ENCODE results near the gene STK32C. TPM values are rescaled to one million over a fixed set of nuclear protein-coding genes. Genes with fewer than 3 reads are reported as not detected.
"Not testable (repeated sequence)": the region's sequence is repeated elsewhere in the genome, so short reads cannot be mapped to it uniquely, and the experiment has no call there.

The STK32C gene
- polyA plus RNA-seq, 4 donors: 11.2 to 17.3 (median 14.6) TPM

GRCh38 chr10:132320654-132321469 lies 13.1 kb upstream of the STK32C start:
- no peak for DNase-seq (ENCODE audit: low read depth in 4 of 4, low spot score in 2 of 4)

- no peak for DNase-seq (ENCODE audit: low read depth in 4 of 4, low spot score in 2 of 4)
Measured at GRCh38 chr10:132319853-132320653, 12.3 kb upstream of the STK32C start.

- DNase-seq (ENCODE audit: low read depth in 4 of 4, low spot score in 2 of 4): not testable (repeated sequence)
Measured at GRCh38 chr10:132317477-132317876, 9.7 kb upstream of the STK32C start.

- no peak for DNase-seq (ENCODE audit: low read depth in 4 of 4, low spot score in 2 of 4)
Measured at GRCh38 chr10:132316133-132316532, 8.4 kb upstream of the STK32C start.

GRCh38 chr10:132314881-132315280 lies 7.1 kb upstream of the STK32C start:
- not testable (repeated sequence) for DNase-seq (ENCODE audit: low read depth in 4 of 4, low spot score in 2 of 4)

- no peak for DNase-seq (ENCODE audit: low read depth in 4 of 4, low spot score in 2 of 4)
Measured at GRCh38 chr10:132314336-132314735, 6.6 kb upstream of the STK32C start.

GRCh38 chr10:132313865-132314264 lies 6.1 kb upstream of the STK32C start:
- DNase-seq (ENCODE audit: low read depth in 4 of 4, low spot score in 2 of 4): no peak

GRCh38 chr10:132313305-132313704 lies 5.6 kb upstream of the STK32C start:
- DNase-seq (ENCODE audit: low read depth in 4 of 4, low spot score in 2 of 4): no peak

GRCh38 chr10:132311338-132311939 lies 3.7 kb upstream of the STK32C start:
- DNase-seq (ENCODE audit: low read depth in 4 of 4, low spot score in 2 of 4): no peak

GRCh38 chr10:132310701-132311337 lies 3.1 kb upstream of the STK32C start:
- DNase-seq (ENCODE audit: low read depth in 4 of 4, low spot score in 2 of 4): no peak

GRCh38 chr10:132309879-132310591 lies 2.3 kb upstream of the STK32C start:
- no peak for DNase-seq (ENCODE audit: low read depth in 4 of 4, low spot score in 2 of 4)

GRCh38 chr10:132309471-132309865 lies 1.7 kb upstream of the STK32C start:
- DNase-seq (ENCODE audit: low read depth in 4 of 4, low spot score in 2 of 4): no peak

- no peak for DNase-seq (ENCODE audit: low read depth in 4 of 4, low spot score in 2 of 4)
Measured at GRCh38 chr10:132308587-132309470, 1.1 kb upstream of the STK32C start.

- no peak for DNase-seq (ENCODE audit: low read depth in 4 of 4, low spot score in 2 of 4)
Measured at GRCh38 chr10:132306864-132307751, 642 bp downstream of the STK32C start.

GRCh38 chr10:132306343-132306685 lies 1.4 kb downstream of the STK32C start:
- DNase-seq (ENCODE audit: low read depth in 4 of 4, low spot score in 2 of 4): no peak

- DNase-seq (ENCODE audit: low read depth in 4 of 4, low spot score in 2 of 4): no peak
Measured at GRCh38 chr10:132305654-132306342, 2.0 kb downstream of the STK32C start.

- no peak for DNase-seq (ENCODE audit: low read depth in 4 of 4, low spot score in 2 of 4)
Measured at GRCh38 chr10:132304756-132305509, 2.8 kb downstream of the STK32C start.
